Right lobe of liver (tissue), 4 donors: Measurements from ENCODE around the gene TTBK2.

Experiments used
- POLR2A ChIP-seq: fragments of 450-650 bp; IDR thresholded peaks from one replicate; pipeline ENCODE4 v1.6.1; 2017; ENCODE audit warnings: antibody characterized with exemption, mild to moderate bottlenecking
- TF ChIP-seq, protein P1 (sequence below), 4 donors: fragments of 200-600 bp in 3 of 4; fragments of 450-650 bp in 1 of 4; IDR thresholded peaks; one replicate each; pipeline versions ENCODE4 v1.5.1 to v1.8.0; 2016 to 2022; ENCODE audit warnings: antibody characterized with exemption in 4 of 4, mild to moderate bottlenecking in 2 of 4
- donor health status: DM: no; HTN: no; CAD: no.
- donor health status: DM: no; HTN: no; CAD: no.
- donor health status: DM: no; HTN: yes; CAD: no.

DNA sequence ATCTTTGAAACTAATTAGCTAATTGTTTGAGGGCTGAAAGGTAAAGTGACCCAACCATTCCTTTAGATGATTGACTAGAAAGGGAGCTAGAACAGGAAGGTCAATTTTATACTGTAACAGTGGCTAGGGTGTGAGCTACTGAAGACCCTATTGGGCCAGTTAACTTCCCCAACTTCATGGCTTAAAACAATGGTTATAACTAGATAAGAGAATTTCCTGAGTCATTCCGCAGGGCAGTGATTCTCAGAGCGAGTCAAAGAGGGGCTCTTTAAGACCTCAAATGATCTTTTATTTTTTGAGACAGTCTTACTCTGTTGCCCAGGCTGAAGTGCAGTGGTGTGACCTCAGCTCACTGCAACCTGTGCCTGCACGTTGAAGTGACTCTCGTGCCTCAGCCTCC is 33.7 kb upstream of the TTBK2 start:
- TF ChIP-seq, protein P1, sequence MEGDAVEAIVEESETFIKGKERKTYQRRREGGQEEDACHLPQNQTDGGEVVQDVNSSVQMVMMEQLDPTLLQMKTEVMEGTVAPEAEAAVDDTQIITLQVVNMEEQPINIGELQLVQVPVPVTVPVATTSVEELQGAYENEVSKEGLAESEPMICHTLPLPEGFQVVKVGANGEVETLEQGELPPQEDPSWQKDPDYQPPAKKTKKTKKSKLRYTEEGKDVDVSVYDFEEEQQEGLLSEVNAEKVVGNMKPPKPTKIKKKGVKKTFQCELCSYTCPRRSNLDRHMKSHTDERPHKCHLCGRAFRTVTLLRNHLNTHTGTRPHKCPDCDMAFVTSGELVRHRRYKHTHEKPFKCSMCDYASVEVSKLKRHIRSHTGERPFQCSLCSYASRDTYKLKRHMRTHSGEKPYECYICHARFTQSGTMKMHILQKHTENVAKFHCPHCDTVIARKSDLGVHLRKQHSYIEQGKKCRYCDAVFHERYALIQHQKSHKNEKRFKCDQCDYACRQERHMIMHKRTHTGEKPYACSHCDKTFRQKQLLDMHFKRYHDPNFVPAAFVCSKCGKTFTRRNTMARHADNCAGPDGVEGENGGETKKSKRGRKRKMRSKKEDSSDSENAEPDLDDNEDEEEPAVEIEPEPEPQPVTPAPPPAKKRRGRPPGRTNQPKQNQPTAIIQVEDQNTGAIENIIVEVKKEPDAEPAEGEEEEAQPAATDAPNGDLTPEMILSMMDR (IDR thresholded peaks at IDR 0.05), result no peak
- no peak for TF ChIP-seq POLR2A
